Posterior cingulate gyrus (tissue), 11 donors: ENCODE results near the gene KRT31.
"Not testable (repeated sequence)": the region's sequence is repeated elsewhere in the genome, so short reads cannot be mapped to it uniquely, and the experiment has no call there.

ENCODE experiments used
- DNase-seq, 10 donors: peaks; one replicate each; pipeline versions ENCODE4 v3.0.0 to v3.0.0-alpha.2; 2020 to 2021; ENCODE audit warnings: mixed read lengths in 3 of 10
- intact Hi-C: fragments of 100-400 bp; cut with DNase I; formaldehyde crosslinking; loops from one replicate; pipeline ENCODE4 v1.15.1; 2023

The KRT31 gene

DNA sequence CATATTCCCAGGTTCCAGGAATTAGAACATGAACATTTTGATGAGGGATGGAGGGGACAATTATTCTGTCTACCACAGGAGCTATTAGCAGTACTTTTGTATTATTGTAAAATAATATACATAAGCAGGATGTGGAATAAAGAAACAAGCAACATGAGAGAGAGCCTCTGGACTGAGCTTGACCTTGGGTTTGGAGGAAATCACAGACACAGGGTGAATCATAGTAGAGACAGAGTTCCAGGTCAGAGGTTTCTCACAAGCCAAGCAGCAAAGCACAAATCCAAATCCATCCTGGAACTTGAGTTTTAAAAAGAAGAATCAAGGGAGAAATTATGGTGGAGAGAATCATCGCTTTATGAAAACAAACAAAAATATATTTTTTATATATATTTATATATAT, 5.1 kb downstream of the KRT31 start:
- intact Hi-C loops: no loop called here
- DNase-seq: no peak

DNA sequence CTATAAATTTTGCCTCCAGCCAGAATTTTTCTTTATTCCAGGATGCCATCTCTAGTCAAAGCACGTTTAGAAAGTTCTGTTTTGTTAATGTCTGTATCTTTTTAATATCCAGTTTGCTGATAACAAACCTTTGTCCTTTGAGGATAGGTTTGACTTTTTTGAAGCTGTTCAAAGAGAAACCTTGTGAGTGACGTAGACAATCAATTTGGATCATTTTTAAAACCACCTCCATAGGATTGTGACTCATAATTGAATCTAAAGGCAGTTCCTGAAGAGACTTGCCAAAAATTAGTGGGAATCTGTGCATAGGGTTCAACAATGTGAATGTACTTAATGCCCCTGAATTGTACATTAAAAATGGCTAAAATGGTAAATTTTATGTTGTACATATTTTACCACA, 5.9 kb downstream of the KRT31 start:
- no peak for DNase-seq
- intact Hi-C loops: no loop called here

GRCh38 chr17:41390411-41390938, 6.9 kb downstream of the KRT31 start:
- intact Hi-C loops: no loop called here
- DNase-seq: no peak

DNA sequence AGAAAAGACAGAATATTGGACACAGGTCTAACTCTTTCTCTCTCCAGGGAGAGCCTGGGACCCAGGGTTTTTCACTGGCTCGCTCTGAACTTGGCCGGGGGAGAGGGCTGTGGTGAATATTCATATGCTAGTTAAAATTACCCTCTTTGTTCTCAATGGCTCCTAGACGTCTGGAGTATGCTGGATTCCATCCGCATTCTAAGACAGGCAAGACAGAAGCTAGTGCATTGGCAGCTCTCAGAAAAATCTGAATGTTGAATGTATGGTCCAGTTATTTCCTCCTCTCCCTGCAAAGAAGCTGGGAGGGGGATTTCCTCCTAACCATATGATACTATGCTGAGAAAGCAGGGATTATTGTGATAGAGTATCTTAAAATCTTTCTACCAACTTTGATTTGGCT, 9.7 kb downstream of the KRT31 start:
- no peak for DNase-seq
- intact Hi-C loops: no loop called here

- intact Hi-C loops: no loop called here
- DNase-seq: no peak
Measured at GRCh38 chr17:41386227-41386626, 11.2 kb downstream of the KRT31 start.

- intact Hi-C loops: no loop called here
- no peak for DNase-seq
Measured at GRCh38 chr17:41383690-41384089, 13.7 kb downstream of the KRT31 start.

GRCh38 chr17:41382394-41382793, 15.0 kb downstream of the KRT31 start:
- intact Hi-C loops: no loop called here

GRCh38 chr17:41381943-41382342, 15.5 kb downstream of the KRT31 start, which contains the start of gene KRT34:
Gene KRT34, minus strand, starts transcription at chr17:41382306. Its CDS starts 60 bp downstream, at chr17:41382246.
- DNase-seq, intact Hi-C loops: not testable (repeated sequence)

More at GRCh38 chr17:41382394-41382793, 15.0 kb downstream of the KRT31 start:
- no peak for DNase-seq

DNA sequence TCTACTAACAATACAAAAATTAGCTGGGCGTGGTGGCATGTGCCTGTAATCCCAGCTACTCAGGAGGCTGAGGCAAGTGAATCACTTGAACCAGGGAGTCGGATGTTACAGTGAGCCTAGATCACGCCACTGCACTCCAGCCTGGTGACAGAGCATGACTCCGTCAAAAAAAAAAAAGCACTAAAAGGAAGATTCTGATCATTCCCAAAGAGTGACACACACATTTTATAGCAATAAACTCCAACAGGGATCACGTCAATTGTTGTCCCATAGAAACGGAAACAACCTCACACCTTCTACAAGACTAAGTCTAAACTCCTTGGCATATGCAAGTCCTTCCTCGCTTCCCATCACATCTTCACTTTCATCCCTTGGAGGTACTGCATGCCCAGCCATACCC, 17.3 kb downstream of the KRT31 start:
- intact Hi-C loops, DNase-seq: not testable (repeated sequence)

DNA sequence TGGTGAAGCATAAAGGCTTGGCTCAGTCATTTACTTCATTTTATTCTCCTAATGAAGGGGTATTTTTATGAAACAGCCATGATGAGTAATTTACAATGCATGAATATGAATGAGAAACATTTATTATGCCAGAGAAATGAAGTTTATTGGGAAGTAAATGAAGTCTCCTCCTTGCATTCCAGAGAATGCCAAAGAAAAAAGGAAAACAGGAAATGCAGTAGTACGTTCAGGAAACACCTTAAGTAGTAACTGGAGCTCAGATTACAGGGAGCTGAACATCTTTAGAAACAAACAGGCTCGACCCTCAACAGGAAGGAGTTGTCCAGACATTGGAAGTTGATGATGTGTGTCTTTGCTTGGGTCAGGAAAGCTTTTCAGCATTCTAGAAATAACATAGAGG, 19.9 kb downstream of the KRT31 start:
- intact Hi-C loops: no loop called here
- DNase-seq: no peak

- no peak for DNase-seq
- intact Hi-C loops: no loop called here
Measured at GRCh38 chr17:41369713-41370112, 27.7 kb downstream of the KRT31 start, which contains the start of gene KRT33B. Gene KRT33B, minus strand, starts transcription at chr17:41369813. Its CDS starts 63 bp downstream, at chr17:41369750.

DNA sequence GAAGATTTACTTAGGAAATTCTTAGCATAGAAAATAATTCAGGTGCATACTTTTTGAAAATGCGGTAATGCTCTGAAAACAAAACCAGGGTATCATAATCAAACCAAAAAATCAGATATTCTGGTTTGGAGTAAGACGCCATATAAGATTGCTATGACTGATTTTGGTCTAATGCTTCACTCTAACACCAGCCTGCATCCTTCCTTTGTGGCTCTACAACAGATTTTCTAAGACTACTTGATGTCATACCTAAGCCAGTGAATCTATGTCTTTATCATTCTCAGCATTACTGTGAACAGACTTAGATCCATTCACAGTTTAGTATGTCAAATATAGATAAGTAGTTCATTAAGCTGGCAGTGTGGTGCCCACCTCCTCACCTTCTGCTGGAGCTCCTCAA, 28.4 kb downstream of the KRT31 start:
- no peak for DNase-seq
- intact Hi-C loops: no loop called here

- intact Hi-C loops: no loop called here
- no peak for DNase-seq
Measured at GRCh38 chr17:41367426-41368075, 29.9 kb downstream of the KRT31 start.

- intact Hi-C loops: no loop called here
- no peak for DNase-seq
Measured at GRCh38 chr17:41366070-41366469, 31.3 kb downstream of the KRT31 start.

GRCh38 chr17:41363881-41364280, 33.5 kb downstream of the KRT31 start:
- DNase-seq: no peak
- intact Hi-C loops: no loop called here

DNA sequence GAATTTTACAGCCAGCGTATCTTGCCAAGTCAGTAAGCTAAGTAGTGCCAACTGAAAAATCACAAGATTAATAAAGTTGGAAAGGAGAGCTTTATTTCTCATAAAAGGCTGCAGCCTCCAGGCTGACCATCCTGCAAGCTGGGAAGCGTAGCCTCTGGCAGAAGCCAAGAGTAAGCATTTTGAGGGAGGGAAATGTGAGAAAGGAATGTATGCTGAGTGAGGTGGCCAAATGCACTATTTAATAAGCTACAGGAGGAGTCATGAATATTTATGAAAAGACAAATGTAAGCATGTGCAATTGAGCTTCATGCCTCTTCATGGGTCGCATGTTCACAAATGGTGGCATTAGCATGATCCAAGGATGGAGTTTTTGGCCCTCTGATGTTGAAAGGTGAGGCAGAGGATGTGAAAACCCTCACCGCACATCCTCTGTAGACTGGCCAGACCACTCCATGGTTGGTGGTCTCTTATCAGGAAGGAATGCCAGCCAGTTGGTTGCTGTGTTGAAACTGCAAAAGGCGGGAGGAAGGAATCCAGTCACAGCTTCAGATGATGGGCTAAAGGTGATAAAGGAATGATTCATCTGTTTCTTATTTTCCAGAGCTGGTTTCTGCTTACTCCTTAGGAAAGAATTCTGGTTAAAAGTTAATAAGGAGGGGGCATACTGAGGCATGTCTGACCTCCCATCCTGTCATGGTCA, 37.0 kb downstream of the KRT31 start:
- intact Hi-C loops: no loop called here
- DNase-seq: no peak

DNA sequence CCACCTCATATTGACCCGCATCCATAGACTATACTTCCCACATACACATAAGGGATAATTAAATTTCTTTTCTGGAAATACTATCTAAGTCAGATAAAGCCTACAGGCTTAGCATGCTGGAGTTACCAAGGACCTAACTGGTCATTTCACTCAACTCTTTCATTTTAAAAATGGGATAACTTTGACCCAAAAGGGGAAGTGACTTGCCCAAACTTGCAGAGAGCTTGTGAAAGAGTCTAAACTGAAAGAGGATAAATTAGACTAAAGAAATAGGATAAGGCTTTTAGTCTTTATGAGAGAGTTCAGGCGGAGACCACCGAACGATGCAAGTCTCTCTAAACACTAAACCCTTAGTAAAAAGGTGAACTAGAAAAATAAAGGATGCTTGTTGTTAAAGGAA, 42.9 kb downstream of the KRT31 start:
- intact Hi-C loops: no loop called here

GRCh38 chr17:41352597-41353366, 44.6 kb downstream of the KRT31 start:
- DNase-seq: no peak
- intact Hi-C loops: no loop called here

More for the DNA sequence above, 42.9 kb downstream of the KRT31 start:
- DNase-seq: no peak

- intact Hi-C loops: no loop called here
Measured at GRCh38 chr17:41351177-41351576, 46.2 kb downstream of the KRT31 start.

GRCh38 chr17:41350381-41350878, 47.0 kb downstream of the KRT31 start, which contains the start of gene KRT33A:
Gene KRT33A, minus strand, starts transcription at chr17:41350828. Its CDS starts 61 bp downstream, at chr17:41350767.
- peak in 2 of 10 donors; percentile 37 to 59 for DNase-seq
- intact Hi-C loops: not testable (repeated sequence)

More at GRCh38 chr17:41351177-41351576, 46.2 kb downstream of the KRT31 start:
- DNase-seq: no peak
